ENCODE measurements around the gene SMDT1.

The SMDT1 gene

GRCh38 chr22:42074132-42074811, 5.2 kb upstream of the SMDT1 start, which contains the start of gene PHETA2:
TSS of gene PHETA2 (plus strand) at chr22:42074248. CDS start at chr22:42077294, 3,046 bp downstream.
- peak; percentile 31 for TF ChIP-seq CTCF (IDR thresholded peaks at IDR 0.05)
- Histone ChIP-seq H3K4me3 (ENCODE audit: low read depth, low read length) (peak within 1 kb of the TSS; percentile 65), H3K9me3 (ENCODE audit: control insufficient read depth, low read length) (no peaks in the 10 kb centered on the region), H3K27ac (peak within 1 kb of the TSS; percentile 52), H3K4me1 (peaks cover 8% of the 10 kb centered on the region), H3K27me3 (ENCODE audit: control insufficient read depth, insufficient read depth, low read length) (no peaks in the 10 kb centered on the region), H3K36me3 (ENCODE audit: control insufficient read depth, insufficient read depth, low read length) (no peaks in the 10 kb centered on the region), H3K4me2 (ENCODE audit: low read length) (peak within 1 kb of the TSS; percentile 93), H2AFZ (peak within 1 kb of the TSS; percentile 91), H3K79me2 (no peaks in the 10 kb centered on the region), H3K9ac (peak within 1 kb of the TSS; percentile 56)

- Histone ChIP-seq H3K27ac (peak overlapping the region; percentile 52), H3K4me1 (peaks cover 6% of the 10 kb centered on the region)
These were observed 4.4 kb upstream of the SMDT1 start for GRCh38 chr22:42074846-42075676.

GRCh38 chr22:42076764-42077485, 2.6 kb upstream of the SMDT1 start:
- Histone ChIP-seq H3K27me3 (ENCODE audit: control insufficient read depth, insufficient read depth, low read length) (no peaks in the 10 kb centered on the region), H3K9me3 (ENCODE audit: control insufficient read depth, low read length) (no peaks in the 10 kb centered on the region), H3K4me2 (ENCODE audit: low read length) (no peak overlapping the region), H3K36me3 (ENCODE audit: control insufficient read depth, insufficient read depth, low read length) (no peaks in the 10 kb centered on the region), H3K9ac (no peak overlapping the region), H3K79me2 (no peaks in the 10 kb centered on the region), H3K4me1 (no peaks in the 10 kb centered on the region), H3K4me3 (ENCODE audit: low read depth, low read length) (no peak overlapping the region), H3K27ac (no peak overlapping the region), H2AFZ (no peak overlapping the region)
- no peak for TF ChIP-seq CTCF (IDR thresholded peaks at IDR 0.05)

More at GRCh38 chr22:42074846-42075676, 4.4 kb upstream of the SMDT1 start:
- Histone ChIP-seq H3K27me3 (ENCODE audit: control insufficient read depth, insufficient read depth, low read length) (no peaks in the 10 kb centered on the region), H3K79me2 (no peaks in the 10 kb centered on the region), H3K9ac (no peak overlapping the region), H2AFZ (peak overlapping the region; percentile 91), H3K4me3 (ENCODE audit: low read depth, low read length) (peak overlapping the region; percentile 65), H3K4me2 (ENCODE audit: low read length) (peak overlapping the region; percentile 93), H3K9me3 (ENCODE audit: control insufficient read depth, low read length) (no peaks in the 10 kb centered on the region), H3K36me3 (ENCODE audit: control insufficient read depth, insufficient read depth, low read length) (no peaks in the 10 kb centered on the region)
- TF ChIP-seq CTCF (IDR thresholded peaks at IDR 0.05): no peak

GRCh38 chr22:42077486-42078125, 1.9 kb upstream of the SMDT1 start:
- TF ChIP-seq CTCF (IDR thresholded peaks at IDR 0.05): no peak

More at GRCh38 chr22:42077486-42078125, 1.9 kb upstream of the SMDT1 start:
- Histone ChIP-seq H3K79me2 (peaks cover under 1% of the 10 kb centered on the region), H3K27ac (no peak overlapping the region), H3K36me3 (ENCODE audit: control insufficient read depth, insufficient read depth, low read length) (no peaks in the 10 kb centered on the region), H3K27me3 (ENCODE audit: control insufficient read depth, insufficient read depth, low read length) (no peaks in the 10 kb centered on the region), H3K4me1 (no peaks in the 10 kb centered on the region), H3K4me2 (ENCODE audit: low read length) (no peak overlapping the region), H3K9ac (no peak overlapping the region), H3K9me3 (ENCODE audit: control insufficient read depth, low read length) (no peaks in the 10 kb centered on the region), H3K4me3 (ENCODE audit: low read depth, low read length) (no peak overlapping the region), H2AFZ (no peak overlapping the region)
